ENCODE data around the gene HMGN3. TPM values are rescaled to one million over a fixed set of nuclear protein-coding genes. Genes with fewer than 3 reads are reported as not detected.

HMGN3 gene
- total RNA-seq, 1 donor from 2014 or later, result 150 TPM

DNA sequence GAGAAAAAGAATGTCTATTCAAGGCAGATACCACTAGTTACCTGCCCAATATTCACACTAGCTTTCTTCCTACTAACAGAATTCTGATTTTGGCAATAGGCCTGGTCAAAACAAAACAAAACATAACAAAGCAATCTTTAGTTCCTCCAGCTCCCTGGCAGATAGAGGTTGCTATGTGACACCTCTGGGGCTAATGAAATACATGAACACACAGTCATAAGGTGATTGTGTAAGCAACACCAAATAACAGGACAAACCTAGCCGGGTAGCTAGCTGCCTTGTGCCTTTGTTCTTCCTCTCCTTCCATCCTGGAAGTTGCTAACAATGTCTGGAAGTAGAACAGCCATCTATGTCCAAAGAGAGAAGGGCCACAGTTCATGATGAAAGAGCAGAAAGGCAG is 6.0 kb upstream of the HMGN3 start:
- no peaks in the 10 kb centered on the region for H3K27me3 Mint-ChIP-seq
- TF ChIP-seq, protein P1, sequence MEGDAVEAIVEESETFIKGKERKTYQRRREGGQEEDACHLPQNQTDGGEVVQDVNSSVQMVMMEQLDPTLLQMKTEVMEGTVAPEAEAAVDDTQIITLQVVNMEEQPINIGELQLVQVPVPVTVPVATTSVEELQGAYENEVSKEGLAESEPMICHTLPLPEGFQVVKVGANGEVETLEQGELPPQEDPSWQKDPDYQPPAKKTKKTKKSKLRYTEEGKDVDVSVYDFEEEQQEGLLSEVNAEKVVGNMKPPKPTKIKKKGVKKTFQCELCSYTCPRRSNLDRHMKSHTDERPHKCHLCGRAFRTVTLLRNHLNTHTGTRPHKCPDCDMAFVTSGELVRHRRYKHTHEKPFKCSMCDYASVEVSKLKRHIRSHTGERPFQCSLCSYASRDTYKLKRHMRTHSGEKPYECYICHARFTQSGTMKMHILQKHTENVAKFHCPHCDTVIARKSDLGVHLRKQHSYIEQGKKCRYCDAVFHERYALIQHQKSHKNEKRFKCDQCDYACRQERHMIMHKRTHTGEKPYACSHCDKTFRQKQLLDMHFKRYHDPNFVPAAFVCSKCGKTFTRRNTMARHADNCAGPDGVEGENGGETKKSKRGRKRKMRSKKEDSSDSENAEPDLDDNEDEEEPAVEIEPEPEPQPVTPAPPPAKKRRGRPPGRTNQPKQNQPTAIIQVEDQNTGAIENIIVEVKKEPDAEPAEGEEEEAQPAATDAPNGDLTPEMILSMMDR (IDR thresholded peaks at IDR 0.05; ENCODE audit: unreplicated experiment), result no peak
- no peak overlapping the region for H3K4me3 Mint-ChIP-seq (ENCODE audit: low read depth)
- H3K27ac Mint-ChIP-seq, result no peak overlapping the region
- peaks cover 8% of the 10 kb centered on the region for H3K4me1 Mint-ChIP-seq (ENCODE audit: low read depth)
- H3K36me3 Mint-ChIP-seq (ENCODE audit: insufficient read depth), result no peaks in the 10 kb centered on the region
- no peak for DNase-seq (ENCODE audit: low spot score, unreplicated experiment)
- peaks cover 1% of the 10 kb centered on the region for H3K9me3 Mint-ChIP-seq (ENCODE audit: low read depth)

DNA sequence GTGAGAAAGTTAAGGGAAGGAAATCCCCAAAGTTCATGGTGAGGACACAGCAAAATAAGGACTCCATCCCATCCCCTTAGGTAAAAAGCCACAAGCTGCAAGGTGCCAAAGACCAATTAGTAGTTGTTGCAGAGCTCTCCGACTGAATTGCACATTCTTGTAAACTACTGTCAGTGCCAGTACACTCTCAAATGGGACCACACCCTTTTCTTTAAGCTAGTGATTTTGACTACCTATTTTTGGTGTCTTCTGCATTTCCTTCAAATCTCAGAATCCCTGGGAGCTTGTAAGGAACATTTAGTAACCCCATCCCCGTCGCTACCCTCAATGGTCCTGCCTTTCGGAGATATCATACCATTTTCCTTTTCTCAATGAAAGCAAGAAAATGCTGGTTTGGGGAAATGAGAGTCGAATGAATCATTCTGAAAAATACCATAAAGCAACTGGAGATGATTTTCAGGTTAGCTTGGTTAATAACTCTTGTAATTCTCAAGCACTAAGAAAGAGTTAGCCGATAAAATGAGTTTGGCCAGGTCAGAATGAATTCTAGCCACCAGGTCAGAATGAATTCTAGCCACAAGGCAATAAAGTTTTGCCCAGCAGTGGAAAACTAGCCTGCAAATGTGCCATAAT is 5.2 kb upstream of the HMGN3 start:
- DNase-seq (ENCODE audit: low spot score, unreplicated experiment), result no peak
- Mint-ChIP-seq H3K27ac (no peak overlapping the region), H3K27me3 (no peaks in the 10 kb centered on the region), H3K4me1 (ENCODE audit: low read depth) (peaks cover 10% of the 10 kb centered on the region), H3K4me3 (ENCODE audit: low read depth) (no peak overlapping the region), H3K9me3 (ENCODE audit: low read depth) (peaks cover 4% of the 10 kb centered on the region), H3K36me3 (ENCODE audit: insufficient read depth) (no peaks in the 10 kb centered on the region)
- TF ChIP-seq, protein P1 (IDR thresholded peaks at IDR 0.05; ENCODE audit: unreplicated experiment), result no peak

DNA sequence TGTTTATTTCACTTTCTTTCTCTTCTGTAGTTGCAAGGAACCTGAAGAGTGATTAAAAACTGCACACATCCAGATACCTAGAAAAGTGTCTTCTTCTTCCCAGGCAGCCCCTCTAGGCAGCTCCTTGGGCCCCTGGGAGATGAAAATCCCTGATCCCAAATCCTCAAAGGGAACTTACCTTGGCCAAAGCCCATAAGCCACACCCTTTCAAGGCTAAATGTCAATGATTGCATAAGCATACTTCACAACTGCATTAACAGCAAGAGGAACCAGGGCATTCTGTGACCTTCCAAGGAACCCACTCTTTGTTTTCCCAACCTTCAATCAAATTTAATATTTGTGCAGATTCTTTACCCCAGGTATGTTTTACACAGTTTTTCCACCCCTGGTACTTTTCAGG is 4.4 kb upstream of the HMGN3 start:
- H3K27ac Mint-ChIP-seq, result no peak overlapping the region
- H3K36me3 Mint-ChIP-seq (ENCODE audit: insufficient read depth), result no peaks in the 10 kb centered on the region
- peaks cover 10% of the 10 kb centered on the region for H3K4me1 Mint-ChIP-seq (ENCODE audit: low read depth)
- peaks cover 4% of the 10 kb centered on the region for H3K9me3 Mint-ChIP-seq (ENCODE audit: low read depth)
- H3K4me3 Mint-ChIP-seq (ENCODE audit: low read depth), result no peak overlapping the region
- no peak for DNase-seq (ENCODE audit: low spot score, unreplicated experiment)
- no peaks in the 10 kb centered on the region for H3K27me3 Mint-ChIP-seq
- TF ChIP-seq, protein P1 (IDR thresholded peaks at IDR 0.05; ENCODE audit: unreplicated experiment), result no peak

DNA sequence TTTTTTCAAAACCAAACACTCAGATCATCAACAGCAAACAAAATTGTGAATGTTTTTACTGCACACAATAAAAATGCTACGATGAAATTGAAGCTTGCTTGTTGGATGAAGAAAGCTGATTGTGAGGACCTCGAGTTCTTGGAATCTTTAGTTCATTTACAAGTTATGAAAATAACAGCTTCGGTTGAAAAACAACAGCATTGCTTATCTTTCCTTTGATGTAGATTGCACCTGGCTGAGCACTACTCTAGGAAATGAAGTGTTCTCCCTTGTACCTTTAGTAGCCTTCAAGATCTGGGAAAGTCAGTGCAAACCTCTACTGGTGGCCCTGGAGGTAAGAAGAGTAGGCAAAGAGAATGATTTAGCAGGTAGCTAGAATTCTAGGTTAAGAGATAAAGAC is 2.2 kb upstream of the HMGN3 start:
- Mint-ChIP-seq H3K4me1 (ENCODE audit: low read depth) (peaks cover 19% of the 10 kb centered on the region), H3K27ac (no peak overlapping the region), H3K4me3 (ENCODE audit: low read depth) (no peak overlapping the region), H3K36me3 (ENCODE audit: insufficient read depth) (no peaks in the 10 kb centered on the region), H3K27me3 (no peaks in the 10 kb centered on the region), H3K9me3 (ENCODE audit: low read depth) (peaks cover 4% of the 10 kb centered on the region)
- no peak for DNase-seq (ENCODE audit: low spot score, unreplicated experiment)
- TF ChIP-seq, protein P1 (IDR thresholded peaks at IDR 0.05; ENCODE audit: unreplicated experiment), result no peak

DNA sequence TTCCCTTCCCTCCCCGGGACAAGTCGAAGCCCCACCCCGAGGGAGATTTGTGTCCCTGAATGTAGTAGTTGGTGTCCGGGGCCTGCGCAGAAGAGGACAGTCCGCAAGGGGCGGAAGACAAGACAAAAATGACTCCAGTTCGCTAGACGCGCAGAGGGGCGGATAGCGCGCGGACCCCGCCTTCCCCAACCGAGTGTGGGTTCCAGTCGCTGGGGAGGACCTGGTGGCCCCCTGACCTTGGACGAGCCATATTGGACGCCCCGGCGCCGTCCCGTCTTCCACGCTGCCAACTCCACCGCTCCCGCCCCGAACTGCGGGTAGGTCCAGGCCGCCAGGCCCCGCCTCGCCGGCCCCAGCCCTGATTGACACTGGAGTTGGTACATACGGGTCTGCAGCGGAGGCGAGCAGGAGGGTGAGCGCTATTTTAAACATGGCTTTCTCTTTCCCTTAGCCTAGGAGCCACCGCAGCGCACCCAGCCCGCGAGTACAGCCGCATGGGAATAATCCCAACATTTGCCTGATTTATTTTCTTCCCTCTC is 802 bp downstream of the HMGN3 start:
- H3K4me3 Mint-ChIP-seq (ENCODE audit: low read depth), result peak overlapping the region; percentile 90
- H3K36me3 Mint-ChIP-seq (ENCODE audit: insufficient read depth), result peaks cover 5% of the 10 kb centered on the region
- TF ChIP-seq, protein P1 (IDR thresholded peaks at IDR 0.05; ENCODE audit: unreplicated experiment), result peak; percentile 48
- DNase-seq (ENCODE audit: low spot score, unreplicated experiment), result peak; percentile 58
- peaks cover 17% of the 10 kb centered on the region for H3K4me1 Mint-ChIP-seq (ENCODE audit: low read depth)
- peak overlapping the region; percentile 96 for H3K27ac Mint-ChIP-seq
- H3K9me3 Mint-ChIP-seq (ENCODE audit: low read depth), result peaks cover 4% of the 10 kb centered on the region
- no peaks in the 10 kb centered on the region for H3K27me3 Mint-ChIP-seq

Data from progenitor cell of endocrine pancreas (in vitro differentiated cells).